ENCODE measurements around the gene TOM1.

The TOM1 gene

GRCh38 chr22:35299673-35300499 is at the start of gene TOM1:
TOM1 (plus strand) TSS chr22:35299894; CDS start chr22:35299929, 35 bp downstream.
- DNase-seq, result peak; percentile 92

GRCh38 chr22:35250156-35250555 is 49.5 kb upstream of the TOM1 start:
- DNase-seq, result no peak

GRCh38 chr22:35253946-35254345 is 45.7 kb upstream of the TOM1 start:
- no peak for DNase-seq

- DNase-seq, result no peak
These were observed 42.7 kb upstream of the TOM1 start for GRCh38 chr22:35257002-35257320.

- peak; percentile 64 for DNase-seq
These were observed 42.1 kb upstream of the TOM1 start, which contains the start of gene HMGXB4 for GRCh38 chr22:35257321-35258190. HMGXB4 (plus strand) TSS chr22:35257493; CDS start chr22:35262391, 4,898 bp downstream.

GRCh38 chr22:35258191-35258988 is 41.3 kb upstream of the TOM1 start:
- peak; percentile 7 for DNase-seq

GRCh38 chr22:35264986-35265385 is 34.7 kb upstream of the TOM1 start:
- no peak for DNase-seq

- DNase-seq, result no peak
These were observed 33.4 kb upstream of the TOM1 start for GRCh38 chr22:35266277-35266676.

GRCh38 chr22:35269630-35270029 is 30.1 kb upstream of the TOM1 start:
- DNase-seq, result no peak

GRCh38 chr22:35274154-35274871 is 25.4 kb upstream of the TOM1 start:
- no peak for DNase-seq

- no peak for DNase-seq
These were observed 24.1 kb upstream of the TOM1 start for GRCh38 chr22:35275580-35275979.

GRCh38 chr22:35276019-35276418 is 23.7 kb upstream of the TOM1 start:
- no peak for DNase-seq

GRCh38 chr22:35288116-35288515 is 11.6 kb upstream of the TOM1 start:
- DNase-seq, result no peak

GRCh38 chr22:35292786-35293185 is 6.9 kb upstream of the TOM1 start:
- DNase-seq, result no peak

GRCh38 chr22:35296051-35296450 is 3.6 kb upstream of the TOM1 start:
- no peak for DNase-seq

- no peak for DNase-seq
These were observed 449 bp upstream of the TOM1 start for GRCh38 chr22:35299217-35299672.

- no peak for DNase-seq
These were observed 1.7 kb downstream of the TOM1 start for GRCh38 chr22:35301372-35301874.

- no peak for DNase-seq
These were observed 3.4 kb downstream of the TOM1 start for GRCh38 chr22:35303029-35303624.

GRCh38 chr22:35305525-35306070 is 5.9 kb downstream of the TOM1 start:
- DNase-seq, result no peak

- no peak for DNase-seq
These were observed 6.8 kb downstream of the TOM1 start for GRCh38 chr22:35306350-35306967.

GRCh38 chr22:35307372-35307771 is 7.7 kb downstream of the TOM1 start:
- DNase-seq, result no peak
